ENCODE results near the gene ATP5PO. TPM values are rescaled to one million over a fixed set of nuclear protein-coding genes. Genes with fewer than 3 reads are reported as not detected.

Gene ATP5PO
- total RNA-seq, 2 experiments from 2014 or later = 210 to 227 TPM

GRCh38 chr21:33872881-33873515, 42.6 kb downstream of the ATP5PO start:
- no peaks in the 10 kb centered on the region for H3K9me2 ChIP-seq (ENCODE audit: insufficient read depth, low read length)
- no TSS peak for BruUV-seq (replicated peaks)
- H4K20me1 ChIP-seq (ENCODE audit: insufficient read depth, low read length) = no peaks in the 10 kb centered on the region
- DNase-seq (ENCODE audit: low spot score) = no peak
- no peaks in the 10 kb centered on the region for H3K4me1 ChIP-seq (ENCODE audit: insufficient read depth, low read length, poor library complexity, severe bottlenecking)
- H3K4me3 ChIP-seq (ENCODE audit: low read depth, low read length, poor library complexity, severe bottlenecking) = no peak overlapping the region
- intact Hi-C loops (cut with micrococcal nuclease; ENCODE audit: unreplicated experiment) = no loop called here
- H2AFZ ChIP-seq (ENCODE audit: low read length) = no peak overlapping the region
- TF ChIP-seq EZH2phosphoT487 (IDR thresholded peaks at IDR 0.05; ENCODE audit: borderline replicate concordance, low read depth, low read length) = no peak
- TF ChIP-seq CTCF (conservative IDR thresholded peaks at IDR 0.05; ENCODE audit: low read length) = no peak
- ChIA-PET POLR2A (no interaction called here), CTCF (ENCODE audit: unreplicated experiment) (no interaction called here)
- H3K4me2 ChIP-seq (ENCODE audit: low read length) = no peak overlapping the region
- H3K36me3 ChIP-seq (ENCODE audit: insufficient read depth, low read length) = no peaks in the 10 kb centered on the region
- H3K27ac ChIP-seq (ENCODE audit: low read depth, low read length, poor library complexity, severe bottlenecking) = no peak overlapping the region
- H3K9me3 ChIP-seq (ENCODE audit: low read length) = no peaks in the 10 kb centered on the region
- no peaks in the 10 kb centered on the region for H3K79me2 ChIP-seq (ENCODE audit: insufficient read depth, low read depth, low read length)

- Histone ChIP-seq H3K4me3 (ENCODE audit: low read depth, low read length, poor library complexity, severe bottlenecking) (no peak overlapping the region), H3K4me2 (ENCODE audit: low read length) (no peak overlapping the region), H3K9me2 (ENCODE audit: insufficient read depth, low read length) (no peaks in the 10 kb centered on the region), H3K79me2 (ENCODE audit: insufficient read depth, low read depth, low read length) (no peaks in the 10 kb centered on the region), H3K9me3 (ENCODE audit: low read length) (no peaks in the 10 kb centered on the region), H3K4me1 (ENCODE audit: insufficient read depth, low read length, poor library complexity, severe bottlenecking) (no peaks in the 10 kb centered on the region), H2AFZ (ENCODE audit: low read length) (no peak overlapping the region), H4K20me1 (ENCODE audit: insufficient read depth, low read length) (no peaks in the 10 kb centered on the region), H3K36me3 (ENCODE audit: insufficient read depth, low read length) (no peaks in the 10 kb centered on the region), H3K27ac (ENCODE audit: low read depth, low read length, poor library complexity, severe bottlenecking) (no peak overlapping the region)
- ChIA-PET CTCF (ENCODE audit: unreplicated experiment) (no interaction called here), POLR2A (no interaction called here)
- TF ChIP-seq CTCF (conservative IDR thresholded peaks at IDR 0.05; ENCODE audit: low read length) (no peak), EZH2phosphoT487 (IDR thresholded peaks at IDR 0.05; ENCODE audit: borderline replicate concordance, low read depth, low read length) (no peak)
- BruUV-seq (replicated peaks) = no TSS peak
- intact Hi-C loops (cut with micrococcal nuclease; ENCODE audit: unreplicated experiment) = no loop called here
- no peak for DNase-seq (ENCODE audit: low spot score)
Observed at GRCh38 chr21:33871171-33871570, 44.4 kb downstream of the ATP5PO start.

- Histone ChIP-seq H3K36me3 (ENCODE audit: insufficient read depth, low read length) (no peaks in the 10 kb centered on the region), H4K20me1 (ENCODE audit: insufficient read depth, low read length) (no peaks in the 10 kb centered on the region), H3K79me2 (ENCODE audit: insufficient read depth, low read depth, low read length) (no peaks in the 10 kb centered on the region), H3K27ac (ENCODE audit: low read depth, low read length, poor library complexity, severe bottlenecking) (no peak overlapping the region), H3K4me1 (ENCODE audit: insufficient read depth, low read length, poor library complexity, severe bottlenecking) (no peaks in the 10 kb centered on the region), H3K4me3 (ENCODE audit: low read depth, low read length, poor library complexity, severe bottlenecking) (no peak overlapping the region), H3K4me2 (ENCODE audit: low read length) (no peak overlapping the region), H3K9me2 (ENCODE audit: insufficient read depth, low read length) (no peaks in the 10 kb centered on the region), H3K9me3 (ENCODE audit: low read length) (no peaks in the 10 kb centered on the region), H2AFZ (ENCODE audit: low read length) (no peak overlapping the region)
- ChIA-PET POLR2A (no interaction called here), CTCF (ENCODE audit: unreplicated experiment) (no interaction called here)
- no peak for TF ChIP-seq EZH2phosphoT487 (IDR thresholded peaks at IDR 0.05; ENCODE audit: borderline replicate concordance, low read depth, low read length)
- TF ChIP-seq CTCF (conservative IDR thresholded peaks at IDR 0.05; ENCODE audit: low read length) = no peak
- BruUV-seq (replicated peaks) = no TSS peak
- intact Hi-C loops (cut with micrococcal nuclease; ENCODE audit: unreplicated experiment) = no loop called here
- DNase-seq (ENCODE audit: low spot score) = no peak
Observed at GRCh38 chr21:33870768-33871167, 44.8 kb downstream of the ATP5PO start.

Measured in OCI-LY7 (cell line).